ENCODE data around the gene PARM1.
"Not testable (repeated sequence)": the region's sequence is repeated elsewhere in the genome, so short reads cannot be mapped to it uniquely, and the experiment has no call there.

Gene PARM1

GRCh38 chr4:74994436-74994835, 61.5 kb downstream of the PARM1 start:
- not testable (repeated sequence) for DNase-seq

GRCh38 chr4:74996996-74997395, 64.1 kb downstream of the PARM1 start:
- no peak for DNase-seq

GRCh38 chr4:74997948-74998729, 65.2 kb downstream of the PARM1 start:
- DNase-seq = no peak

GRCh38 chr4:74999714-75000309, 66.9 kb downstream of the PARM1 start:
- DNase-seq = no peak

- no peak for DNase-seq
These were observed 69.0 kb downstream of the PARM1 start for GRCh38 chr4:75001871-75002270.

GRCh38 chr4:75002381-75002780, 69.5 kb downstream of the PARM1 start:
- DNase-seq = no peak

GRCh38 chr4:75003979-75004378, 71.1 kb downstream of the PARM1 start:
- DNase-seq = no peak

- peak; percentile 38 for DNase-seq
These were observed 72.1 kb downstream of the PARM1 start for GRCh38 chr4:75004755-75005668.

- no peak for DNase-seq
These were observed 72.8 kb downstream of the PARM1 start for GRCh38 chr4:75005727-75006126.

GRCh38 chr4:75007891-75008290, 75.0 kb downstream of the PARM1 start:
- DNase-seq = no peak

- DNase-seq = no peak
These were observed 76.2 kb downstream of the PARM1 start for GRCh38 chr4:75009138-75009537.

- no peak for DNase-seq
These were observed 78.3 kb downstream of the PARM1 start for GRCh38 chr4:75011131-75011795.

GRCh38 chr4:75015627-75016026, 82.7 kb downstream of the PARM1 start:
- no peak for DNase-seq

- no peak for DNase-seq
These were observed 83.6 kb downstream of the PARM1 start for GRCh38 chr4:75016472-75016871.

GRCh38 chr4:75018811-75019479, 86.0 kb downstream of the PARM1 start:
- no peak for DNase-seq

- no peak for DNase-seq
These were observed 92.5 kb downstream of the PARM1 start for GRCh38 chr4:75025431-75025830.

- DNase-seq = no peak
These were observed 95.4 kb downstream of the PARM1 start for GRCh38 chr4:75028196-75028854.

- DNase-seq = no peak
These were observed 97.1 kb downstream of the PARM1 start for GRCh38 chr4:75030028-75030427.

- no peak for DNase-seq
These were observed 97.8 kb downstream of the PARM1 start for GRCh38 chr4:75030649-75031235.

- DNase-seq = no peak
These were observed 98.9 kb downstream of the PARM1 start for GRCh38 chr4:75031775-75032174.

GRCh38 chr4:75034523-75034922, 101.6 kb downstream of the PARM1 start:
- DNase-seq = no peak

Measured in DMS 273 treated with DMSO at 0.1 percent for 48 hours (cell line).